ENCODE measurements around the gene ADGRV1.

The ADGRV1 gene

DNA sequence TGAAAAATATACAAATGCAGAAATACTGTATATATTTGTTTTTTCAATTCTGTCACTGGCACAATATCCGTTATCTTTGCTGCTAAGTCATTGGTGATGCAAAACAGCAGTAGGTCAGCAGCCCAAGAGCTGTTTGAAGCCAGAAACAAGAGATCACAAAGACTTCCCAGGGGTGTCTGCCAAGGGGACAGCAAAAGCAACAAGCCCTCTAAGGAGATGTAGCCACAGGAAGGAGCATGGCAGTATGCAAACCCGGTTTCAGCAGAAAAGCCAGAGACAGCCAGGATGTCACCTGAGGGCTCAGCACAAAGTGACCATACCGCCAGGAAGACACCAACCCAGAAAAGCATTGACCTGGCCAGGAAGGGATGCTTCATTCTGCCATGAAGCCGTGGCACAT is 583.0 kb downstream of the ADGRV1 start:
- DNase-seq (ENCODE audit: low spot score) = no peak

DNA sequence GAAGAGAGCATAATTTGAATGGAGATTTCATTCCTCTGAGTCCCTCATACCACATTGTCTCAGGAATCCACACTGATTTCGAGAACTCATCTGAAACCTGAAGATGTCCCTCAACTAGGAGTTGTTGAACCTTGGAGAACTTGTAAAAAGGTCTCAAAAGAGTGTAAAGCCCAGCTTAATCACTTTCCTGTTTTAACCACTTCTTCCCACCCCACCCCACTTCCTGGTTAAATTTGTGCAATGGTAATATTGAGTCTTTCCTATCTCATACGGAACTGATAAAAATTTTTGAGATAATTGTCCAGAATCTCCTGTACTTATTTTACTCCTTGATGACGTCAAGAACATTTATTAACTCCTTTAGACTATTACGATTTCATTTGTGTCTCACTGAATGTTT is 583.8 kb downstream of the ADGRV1 start:
- no peak for DNase-seq (ENCODE audit: low spot score)

DNA sequence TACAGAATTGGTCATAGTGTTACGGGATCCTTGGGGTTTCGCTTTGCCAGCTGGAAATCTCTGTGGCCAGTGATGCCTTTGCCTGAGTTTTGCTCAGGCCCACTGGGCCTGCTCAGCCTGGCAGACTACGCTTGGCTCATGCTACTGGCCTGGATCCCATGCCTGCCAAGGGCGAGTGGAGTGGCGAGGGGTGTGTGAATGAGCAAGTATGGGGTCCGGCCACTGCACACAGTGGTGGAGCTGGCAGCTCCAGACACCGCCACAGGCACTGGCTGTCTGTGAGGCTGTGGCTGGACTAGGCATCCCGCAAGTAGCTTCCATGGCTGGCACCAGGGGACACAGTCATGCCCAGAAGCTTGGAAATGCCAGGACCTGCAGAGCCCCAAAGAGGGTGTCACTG is 584.2 kb downstream of the ADGRV1 start:
- no peak for DNase-seq (ENCODE audit: low spot score)

DNA sequence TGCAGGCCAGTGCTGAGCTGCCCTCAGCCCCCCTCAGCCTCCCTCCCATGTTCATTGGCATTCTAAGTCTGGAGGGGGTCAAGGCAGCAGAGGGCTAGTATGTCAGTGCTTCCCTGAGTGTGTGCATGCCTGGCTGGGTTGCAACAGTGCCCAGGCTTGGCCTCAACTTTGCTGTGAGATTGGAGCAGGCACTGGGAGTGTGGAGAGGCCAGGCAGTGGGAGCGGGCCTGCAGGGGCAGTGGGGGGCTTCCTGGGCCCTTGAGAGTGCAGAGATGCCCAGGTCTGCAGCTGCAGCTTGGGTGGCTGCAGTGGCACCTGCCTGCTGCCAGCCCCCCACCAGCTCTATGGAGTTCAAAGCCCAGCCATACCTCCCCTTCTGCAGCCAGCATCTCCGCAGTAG is 585.2 kb downstream of the ADGRV1 start:
- DNase-seq (ENCODE audit: low spot score) = no peak

DNA sequence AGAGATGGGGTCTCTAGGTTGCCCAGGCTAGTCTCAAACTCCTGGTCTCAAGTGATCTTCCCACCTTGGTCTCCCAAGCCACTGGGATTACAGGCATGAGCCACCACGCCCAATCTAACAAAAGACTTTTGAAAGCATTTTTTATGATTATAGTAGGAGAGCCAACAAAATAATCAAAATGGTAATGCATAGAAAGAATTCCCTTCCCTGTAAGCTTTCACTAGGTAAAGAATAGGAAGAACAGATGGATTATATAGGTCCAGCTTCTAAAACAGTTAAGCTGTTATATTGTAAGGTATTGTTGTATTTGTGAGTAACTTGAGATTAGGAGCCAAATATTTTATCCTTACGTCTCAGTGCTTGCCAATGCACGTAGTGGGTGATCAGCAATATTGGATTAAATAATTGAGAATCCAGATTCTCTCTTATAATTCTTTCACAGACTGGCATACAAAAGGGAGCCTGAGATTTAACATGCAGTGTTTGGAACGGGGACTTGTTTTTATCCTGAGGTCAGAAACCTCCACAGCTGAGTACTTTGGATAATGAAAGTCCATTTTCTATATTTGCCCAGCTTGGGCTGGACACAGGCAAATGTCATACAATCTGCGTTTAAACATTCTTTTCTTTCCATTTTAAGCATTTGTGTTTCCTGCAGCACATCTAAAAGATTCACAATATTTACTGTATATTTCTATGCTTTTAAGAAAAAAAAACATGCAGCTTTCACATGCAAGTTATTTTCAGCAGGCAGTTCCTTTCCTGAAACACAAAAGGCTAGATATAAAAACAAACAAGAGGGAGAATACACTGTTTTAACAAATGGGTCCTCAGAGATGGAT is 586.1 kb downstream of the ADGRV1 start:
- no peak for DNase-seq (ENCODE audit: low spot score)

DNA sequence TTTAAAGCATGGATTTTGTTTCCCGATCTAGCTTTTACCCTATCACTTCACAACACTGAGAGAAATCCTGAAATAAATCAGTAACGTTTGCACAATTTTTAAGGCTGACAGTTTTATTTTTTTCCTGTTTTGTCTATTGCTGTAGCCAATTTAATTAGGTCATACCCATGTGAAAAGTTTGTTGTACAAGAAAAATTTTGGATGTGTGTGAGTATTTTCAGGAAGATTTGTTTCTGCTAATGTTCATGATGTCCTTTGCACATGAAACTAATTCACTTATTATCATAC is 586.7 kb downstream of the ADGRV1 start:
- no peak for DNase-seq (ENCODE audit: low spot score)

DNA sequence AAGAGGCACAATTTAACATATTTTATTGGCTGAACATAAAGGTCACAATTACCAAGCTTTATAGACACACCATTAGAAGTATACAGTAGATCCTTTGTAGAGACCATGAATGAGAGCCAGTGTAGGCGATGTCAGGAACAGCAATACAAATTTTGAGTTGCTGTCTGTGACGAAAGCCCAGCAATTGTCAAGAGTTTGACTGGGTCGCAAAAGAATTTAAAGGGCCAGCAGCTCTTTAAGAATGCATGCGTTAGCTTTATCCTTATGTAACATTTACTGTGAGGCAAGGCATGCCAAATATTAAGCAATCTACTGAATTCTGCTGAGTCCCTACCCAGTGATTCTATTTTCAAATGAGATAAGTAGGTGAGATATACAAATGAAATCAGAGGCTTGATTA is 587.6 kb downstream of the ADGRV1 start:
- no peak for DNase-seq (ENCODE audit: low spot score)

DNA sequence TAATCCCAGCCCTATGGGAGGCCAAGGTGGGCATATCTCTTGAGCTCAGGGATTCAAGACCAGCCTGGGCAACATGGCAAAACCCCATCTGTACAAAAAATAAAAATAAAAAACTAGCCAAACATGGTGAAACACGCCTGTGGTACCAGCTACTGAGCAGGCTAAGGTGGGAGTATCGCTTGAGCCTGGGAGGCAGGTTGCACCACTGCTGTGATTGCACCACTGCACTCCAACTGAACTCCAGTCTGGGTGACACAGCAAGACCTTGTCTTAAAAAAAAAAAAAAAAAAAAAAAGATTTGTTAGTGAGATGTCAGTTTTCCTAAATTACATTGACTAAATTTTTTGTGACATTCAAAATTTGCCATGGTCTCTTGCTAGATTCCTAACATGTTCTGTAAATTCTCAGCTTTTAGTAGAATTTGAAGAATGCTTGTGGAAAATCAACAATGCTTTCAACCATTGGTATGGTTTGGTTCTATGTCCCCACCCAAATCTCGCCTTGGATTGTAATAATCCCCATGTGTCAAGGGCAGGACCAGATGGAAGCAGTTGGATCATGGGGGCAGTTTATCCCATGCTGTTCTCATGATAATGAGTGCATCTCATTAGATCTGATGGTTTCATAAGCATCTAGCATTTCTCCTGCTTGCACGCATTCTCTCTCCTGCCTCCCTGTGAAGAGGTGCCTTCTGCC is 588.5 kb downstream of the ADGRV1 start:
- no peak for DNase-seq (ENCODE audit: low spot score)

DNA sequence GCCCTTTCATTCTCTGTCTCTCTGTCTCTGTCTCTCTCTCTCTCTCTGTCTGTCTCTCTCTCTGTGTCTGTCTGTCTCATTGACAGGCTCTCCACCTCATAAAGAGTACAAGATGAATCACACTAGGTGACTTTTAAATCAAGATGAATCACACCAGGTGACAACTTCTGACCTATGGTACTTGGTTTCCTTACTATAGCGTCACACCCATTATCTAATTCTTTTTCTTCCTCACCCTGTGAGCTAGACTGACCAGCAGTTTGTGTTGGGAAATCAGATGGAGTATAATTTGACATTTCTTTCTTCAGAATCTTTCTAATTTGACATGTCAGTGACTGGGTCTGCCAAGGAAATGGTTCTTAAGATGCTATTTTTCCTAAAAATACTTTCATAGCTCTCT is 591.6 kb downstream of the ADGRV1 start:
- DNase-seq (ENCODE audit: low spot score) = no peak

DNA sequence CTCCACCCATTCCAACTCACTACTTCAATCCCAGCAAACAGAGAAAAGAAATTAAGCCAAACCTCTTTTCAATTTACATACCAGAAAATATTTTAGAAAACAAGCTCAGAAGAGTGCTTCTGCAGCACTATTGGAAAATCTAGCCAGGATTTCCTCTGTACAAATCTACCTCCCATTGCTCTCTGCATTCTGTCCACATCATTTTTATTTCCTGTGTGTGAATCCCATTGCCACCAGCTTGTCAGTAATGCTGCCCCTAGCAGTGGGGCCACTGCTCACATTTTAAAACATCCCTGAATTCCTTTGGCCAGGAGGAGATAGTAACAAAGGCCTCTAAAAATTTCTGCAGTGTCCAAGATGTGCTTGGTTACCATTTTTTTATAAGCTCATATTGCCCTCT is 592.0 kb downstream of the ADGRV1 start:
- no peak for DNase-seq (ENCODE audit: low spot score)

DNA sequence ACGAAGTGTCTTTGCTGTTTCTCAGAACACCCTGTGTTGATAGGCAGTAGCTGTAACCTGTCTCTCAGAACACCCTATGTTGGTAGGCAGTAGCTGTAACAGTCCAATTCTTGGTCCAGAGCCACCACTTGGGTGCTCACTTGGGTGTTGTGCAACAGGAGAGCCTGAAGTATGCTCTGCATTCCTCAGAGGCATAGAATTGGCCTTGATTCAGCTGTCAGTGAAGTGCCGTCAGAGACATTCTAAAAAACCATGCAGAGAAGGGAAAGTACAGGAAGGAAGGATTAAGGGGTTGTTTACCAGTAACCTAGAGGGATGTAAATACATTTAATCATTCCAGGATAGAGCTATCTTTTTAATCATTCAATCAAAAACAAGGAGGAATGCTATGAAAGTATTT is 593.4 kb downstream of the ADGRV1 start:
- no peak for DNase-seq (ENCODE audit: low spot score)

DNA sequence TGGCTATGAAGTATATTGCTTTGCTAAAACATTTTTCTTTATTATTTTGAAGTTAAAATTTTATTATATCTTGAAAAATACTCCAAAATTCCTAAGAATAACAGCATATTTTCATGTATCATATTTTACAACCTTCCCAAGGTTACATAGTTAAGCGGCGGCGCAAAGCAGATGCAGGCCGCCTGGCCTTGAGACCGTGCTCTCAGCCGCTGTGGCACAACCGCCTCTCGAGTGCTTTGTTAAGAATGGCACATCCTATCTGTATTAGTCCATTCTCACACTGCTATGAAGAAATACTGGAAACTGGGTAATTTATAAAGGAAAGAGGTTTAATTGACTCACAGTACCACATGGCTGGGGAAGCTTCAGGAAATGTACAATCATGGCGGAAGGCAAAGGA is 595.7 kb downstream of the ADGRV1 start:
- no peak for DNase-seq (ENCODE audit: low spot score)

DNA sequence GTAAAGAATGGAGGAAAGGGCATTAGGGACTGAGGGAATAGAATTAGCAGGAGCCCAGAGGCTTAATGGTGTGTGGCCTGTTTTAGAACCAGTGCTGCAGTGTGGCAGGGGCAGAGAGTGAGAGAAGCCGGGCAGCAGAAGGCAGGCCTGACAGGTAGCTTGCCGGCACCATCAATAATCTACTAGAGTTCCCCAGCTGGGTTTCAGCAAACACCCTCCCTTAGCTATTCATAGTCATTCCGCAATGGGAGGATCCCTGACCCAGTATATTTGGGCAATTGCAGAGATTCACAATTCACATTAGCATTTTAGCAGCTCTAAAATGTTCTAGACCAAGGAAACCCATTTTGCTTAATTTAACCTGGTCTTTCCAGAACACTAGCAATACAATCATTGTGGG is 596.7 kb downstream of the ADGRV1 start:
- DNase-seq (ENCODE audit: low spot score) = no peak

DNA sequence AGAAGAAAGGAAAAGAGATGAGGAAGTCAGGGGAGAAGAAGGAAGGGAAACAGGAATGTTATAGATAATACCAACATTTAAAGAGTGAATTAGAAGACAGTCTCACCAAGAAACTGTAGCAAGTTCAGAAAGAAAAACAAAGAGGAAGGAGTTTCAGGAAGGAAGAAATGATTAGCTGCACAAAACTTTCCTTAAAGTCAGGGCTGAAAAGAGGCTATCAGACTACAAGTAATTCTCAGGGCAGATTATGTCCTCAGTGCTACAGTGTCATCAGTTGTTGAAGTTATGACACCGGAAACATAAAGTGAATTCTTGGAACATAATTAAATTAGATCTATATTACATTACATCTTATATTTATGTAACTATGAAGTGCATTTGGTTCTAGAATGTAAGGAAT is 597.6 kb downstream of the ADGRV1 start:
- DNase-seq (ENCODE audit: low spot score) = no peak

DNA sequence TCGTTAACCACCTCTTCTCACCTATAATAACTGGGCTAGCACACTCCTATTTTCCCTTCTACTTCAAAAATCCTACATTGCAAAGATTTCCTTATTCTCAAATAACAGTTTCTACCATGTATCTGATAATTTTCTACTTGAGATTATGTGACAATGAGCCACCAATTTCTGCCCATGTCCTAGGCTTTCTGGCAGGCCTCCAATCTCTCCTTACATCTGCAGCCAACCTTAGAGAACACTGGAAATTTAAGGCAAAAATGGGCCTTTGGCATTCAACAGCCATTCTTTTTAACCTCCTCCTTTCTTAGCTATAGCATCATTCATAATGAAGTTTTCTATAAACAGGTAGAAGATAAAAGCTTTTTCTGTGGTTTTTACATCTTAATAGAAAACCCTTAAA is 599.4 kb downstream of the ADGRV1 start:
- no peak for DNase-seq (ENCODE audit: low spot score)

DNA sequence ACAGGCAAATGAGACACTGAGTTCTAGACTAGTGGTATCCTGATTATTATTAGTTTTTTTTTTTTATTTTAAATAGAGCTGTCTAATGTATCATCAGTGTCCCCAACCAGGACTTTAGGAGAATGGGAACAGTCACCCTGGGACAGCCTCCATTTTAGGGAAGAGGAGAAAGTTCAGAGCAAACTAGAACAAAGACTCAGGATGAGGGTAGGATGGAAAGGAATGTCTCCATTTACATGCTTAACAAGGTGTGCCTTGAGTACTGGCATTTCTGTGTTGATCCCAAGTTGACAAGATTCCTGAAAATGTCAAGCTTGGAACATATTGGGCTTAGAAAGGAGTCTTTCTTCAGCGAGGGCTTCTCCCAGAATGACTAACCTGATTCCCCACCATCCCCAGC is 601.0 kb downstream of the ADGRV1 start:
- DNase-seq (ENCODE audit: low spot score) = no peak

DNA sequence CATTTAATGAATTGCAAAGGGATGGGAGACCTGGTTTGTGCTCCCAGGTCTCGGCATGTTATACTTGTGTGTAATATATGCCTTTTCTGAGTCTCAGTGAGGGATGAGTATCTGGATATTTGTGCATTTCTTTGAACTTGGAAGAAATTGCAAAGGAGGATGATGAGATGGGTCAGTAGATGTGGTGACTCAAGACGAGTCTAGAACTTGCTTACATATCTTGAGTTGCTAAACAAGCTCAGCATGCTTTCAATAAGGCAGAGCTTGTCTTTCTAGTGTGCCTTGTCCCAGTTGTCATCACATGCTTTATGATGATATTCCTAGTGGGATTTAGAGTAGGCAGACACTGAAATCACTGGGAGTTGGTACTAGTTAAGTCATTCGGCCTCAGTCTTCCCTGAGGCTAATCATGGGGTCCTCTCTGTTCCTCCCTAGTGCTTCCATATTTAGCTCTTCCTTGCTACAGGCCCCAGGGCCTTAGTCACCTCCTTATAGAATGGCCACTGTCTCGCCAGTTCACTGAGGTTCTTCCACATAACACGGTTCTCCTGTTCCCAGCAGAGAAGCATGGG is 602.2 kb downstream of the ADGRV1 start:
- DNase-seq (ENCODE audit: low spot score) = no peak

DNA sequence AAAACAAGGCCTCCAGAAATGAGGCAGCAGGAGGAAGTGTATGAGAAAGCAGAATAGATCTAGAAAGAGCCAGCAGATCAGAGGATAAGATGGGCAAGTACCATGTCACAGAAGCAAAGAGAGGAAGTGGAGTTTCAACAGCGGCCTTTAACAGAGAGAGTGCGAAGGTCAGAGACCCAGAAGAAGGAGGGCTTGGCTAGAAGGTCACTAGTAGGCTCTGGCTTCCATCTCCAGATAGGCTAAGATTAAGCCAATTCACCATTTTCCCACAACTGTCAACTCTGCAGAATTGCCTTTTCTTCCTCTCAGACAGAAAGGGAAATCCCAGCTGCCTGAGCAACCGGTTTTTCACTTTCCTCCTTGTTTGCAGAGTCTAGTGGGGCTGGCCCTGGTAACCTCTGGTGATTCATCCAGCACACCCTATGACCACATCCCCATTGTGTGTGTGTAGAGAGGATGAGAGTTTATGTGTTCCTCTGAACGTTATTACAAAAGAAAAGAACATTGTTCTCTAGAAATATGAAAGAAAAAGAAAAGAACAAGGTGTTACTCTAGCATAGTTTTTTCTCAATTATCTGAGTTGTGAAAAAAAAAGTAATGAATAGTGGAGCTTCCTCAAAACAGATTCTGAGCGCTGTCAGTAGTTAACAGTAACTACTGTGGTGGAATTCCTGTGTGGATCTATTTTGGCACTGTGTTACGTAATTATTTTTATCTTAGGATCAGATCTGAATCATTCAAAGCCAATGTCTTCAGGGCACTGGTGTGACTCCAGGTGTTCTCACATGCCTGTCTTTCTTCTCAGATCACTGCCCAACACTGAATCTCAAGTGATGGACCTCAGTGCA is 604.2 kb downstream of the ADGRV1 start:
- DNase-seq (ENCODE audit: low spot score) = peak; percentile 89

DNA sequence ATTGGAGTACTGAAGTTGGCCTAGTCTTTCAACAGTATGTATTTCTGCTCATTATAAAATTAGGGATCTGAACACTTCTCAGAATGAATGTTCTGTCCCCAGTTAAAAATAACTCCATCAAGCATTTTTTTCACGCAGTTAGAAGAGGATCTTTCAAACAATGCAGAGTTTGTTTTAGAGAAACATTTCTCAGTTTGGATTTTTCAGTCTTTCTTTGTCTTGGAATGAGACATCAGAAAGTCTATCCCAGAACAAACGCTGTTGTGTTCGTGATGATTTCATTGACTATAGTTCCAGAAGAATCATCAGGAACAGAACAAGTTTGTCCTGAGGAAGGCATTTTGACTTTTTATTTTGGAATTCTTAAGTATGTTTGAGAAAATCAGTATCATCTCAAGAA is 605.8 kb downstream of the ADGRV1 start:
- no peak for DNase-seq (ENCODE audit: low spot score)

DNA sequence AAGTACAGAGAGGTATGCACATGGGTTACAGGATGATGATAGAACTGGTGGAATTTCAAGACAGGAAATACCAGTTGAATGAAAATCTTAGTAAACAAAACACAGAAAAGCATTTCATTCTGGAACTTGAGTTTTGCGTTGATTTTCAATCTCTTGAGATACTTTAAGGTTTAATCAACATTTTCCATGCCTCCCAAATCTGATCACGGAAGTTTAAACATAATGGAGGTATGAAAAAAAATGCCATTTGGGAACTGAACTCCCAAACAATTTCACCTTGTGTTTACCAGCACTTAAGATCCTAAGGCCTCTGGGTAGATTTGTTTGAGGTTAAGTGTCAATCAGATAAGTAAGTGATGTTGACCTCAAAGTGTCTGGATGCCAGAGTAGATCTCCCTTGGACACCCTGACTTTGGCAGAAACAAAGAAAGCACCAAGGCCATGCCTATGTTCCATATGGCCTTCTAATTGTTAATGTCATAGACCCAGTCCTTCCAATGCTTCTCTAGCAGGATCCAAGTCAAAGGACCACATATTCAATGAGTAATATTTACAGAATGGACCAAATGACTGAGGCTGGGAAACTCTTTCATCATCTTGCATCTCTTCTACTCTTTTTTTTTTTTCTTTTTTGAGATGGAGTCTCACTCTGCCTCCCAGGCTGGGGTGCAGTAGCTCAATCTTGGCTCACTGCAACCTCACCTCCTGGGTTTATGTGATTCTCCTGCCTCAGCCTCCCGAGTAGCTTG is 607.6 kb downstream of the ADGRV1 start:
- DNase-seq (ENCODE audit: low spot score) = no peak

DNA sequence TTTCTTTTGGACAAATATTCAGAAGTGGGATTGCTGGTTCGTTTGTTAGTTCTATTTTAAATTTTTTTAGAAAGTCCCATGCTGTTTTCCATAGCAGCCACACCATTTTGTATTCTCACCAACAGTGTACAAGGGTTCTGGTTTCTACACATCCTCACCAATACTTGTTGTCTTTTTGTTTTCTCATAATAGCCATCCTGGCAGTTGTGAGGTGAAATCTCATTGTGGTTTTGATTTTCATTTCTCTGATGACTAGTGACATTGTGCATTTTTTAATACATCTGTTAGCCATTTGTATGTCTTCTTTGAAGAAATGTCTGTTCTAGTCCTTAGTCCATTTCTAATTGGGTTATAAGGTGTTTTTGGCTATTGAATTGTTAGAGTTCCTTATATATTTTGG is 610.3 kb downstream of the ADGRV1 start:
- no peak for DNase-seq (ENCODE audit: low spot score)

DNA sequence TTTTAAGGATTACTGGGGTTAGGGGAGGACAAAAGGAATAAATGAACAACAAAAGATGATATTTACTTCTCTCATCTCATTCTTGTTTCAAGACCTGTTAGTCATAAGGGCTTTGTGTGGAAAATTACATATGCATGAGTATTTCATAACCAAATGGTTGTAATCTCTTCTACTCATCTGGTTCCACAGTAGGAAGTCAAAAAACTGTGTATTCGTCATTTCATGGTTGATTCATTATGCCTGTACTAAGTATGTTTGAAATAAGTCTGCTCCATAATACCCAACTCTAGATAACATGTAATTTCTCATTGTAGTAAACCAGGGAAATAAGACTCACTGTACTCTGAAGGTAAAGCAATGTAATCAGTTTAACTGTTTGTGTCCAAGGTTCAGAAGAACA is 611.7 kb downstream of the ADGRV1 start:
- peak; percentile 45 for DNase-seq (ENCODE audit: low spot score)

Measured in activated CD4-positive, alpha-beta T cell treated with anti-CD3 and anti-CD28 coated beads, Interleukin-2, Interleukin-4, amounts not matched to agents 100 ng/mL and 50 ng/mL, durations not matched to agents 16 hours and 8 hours (primary cell).